Measurements from ENCODE around the gene GCSH. TPM values are rescaled to one million over a fixed set of nuclear protein-coding genes. Genes with fewer than 3 reads are reported as not detected.

The GCSH gene
- total RNA-seq, 1 donor from 2014 or later = 14.7 TPM

- Histone ChIP-seq H3K27me3 (ENCODE audit: low read depth) (no peaks in the 10 kb centered on the region), H3K4me3 (no peak overlapping the region), H3K27ac (no peak overlapping the region), H3K4me1 (peaks cover 11% of the 10 kb centered on the region), H3K9me3 (no peaks in the 10 kb centered on the region), H3K36me3 (no peaks in the 10 kb centered on the region)
- DNase-seq (no peak), ATAC-seq (no peak)
- TF ChIP-seq CTCF (IDR thresholded peaks at IDR 0.05) = no peak
- intact Hi-C loops (cut with DNase I) = no loop called here
Observed at GRCh38 chr16:81073560-81074330, 22.4 kb downstream of the GCSH start.

GRCh38 chr16:81071805-81072204 lies 24.4 kb downstream of the GCSH start:
- no peak overlapping the region for H3K27ac ChIP-seq
- intact Hi-C loops (cut with DNase I) = no loop called here
- ATAC-seq = no peak
- TF ChIP-seq CTCF (IDR thresholded peaks at IDR 0.05) = no peak
- H3K9me3 ChIP-seq = no peaks in the 10 kb centered on the region
- DNase-seq = no peak
- no peak overlapping the region for H3K4me3 ChIP-seq
- H3K36me3 ChIP-seq = no peaks in the 10 kb centered on the region
- no peaks in the 10 kb centered on the region for H3K27me3 ChIP-seq (ENCODE audit: low read depth)
- H3K4me1 ChIP-seq = peaks cover 5% of the 10 kb centered on the region

- no peak overlapping the region for H3K27ac ChIP-seq
- H3K9me3 ChIP-seq = no peaks in the 10 kb centered on the region
- no peaks in the 10 kb centered on the region for H3K4me1 ChIP-seq
- ATAC-seq = no peak
- DNase-seq = no peak
- no peak for TF ChIP-seq CTCF (IDR thresholded peaks at IDR 0.05)
- intact Hi-C loops (cut with DNase I) = no loop called here
- no peaks in the 10 kb centered on the region for H3K36me3 ChIP-seq
- H3K27me3 ChIP-seq (ENCODE audit: low read depth) = no peaks in the 10 kb centered on the region
- no peak overlapping the region for H3K4me3 ChIP-seq
Observed at GRCh38 chr16:81070979-81071378, 25.2 kb downstream of the GCSH start.

- no peak for DNase-seq
- ATAC-seq = no peak
- intact Hi-C loops (cut with DNase I) = no loop called here
- Histone ChIP-seq H3K9me3 (no peaks in the 10 kb centered on the region), H3K27ac (no peak overlapping the region), H3K27me3 (ENCODE audit: low read depth) (no peaks in the 10 kb centered on the region), H3K4me3 (no peak overlapping the region), H3K36me3 (no peaks in the 10 kb centered on the region), H3K4me1 (no peaks in the 10 kb centered on the region)
- no peak for TF ChIP-seq CTCF (IDR thresholded peaks at IDR 0.05)
Observed at GRCh38 chr16:81069063-81069462, 27.1 kb downstream of the GCSH start.

GRCh38 chr16:81067166-81067565 lies 29.0 kb downstream of the GCSH start:
- intact Hi-C loops (cut with DNase I) = no loop called here
- Histone ChIP-seq H3K27ac (no peak overlapping the region), H3K4me3 (no peak overlapping the region), H3K9me3 (no peaks in the 10 kb centered on the region), H3K4me1 (no peaks in the 10 kb centered on the region), H3K27me3 (ENCODE audit: low read depth) (no peaks in the 10 kb centered on the region), H3K36me3 (no peaks in the 10 kb centered on the region)
- no peak for DNase-seq
- no peak for ATAC-seq
- no peak for TF ChIP-seq CTCF (IDR thresholded peaks at IDR 0.05)
